CD4-positive, alpha-beta memory T cell (primary cell): ENCODE data around the gene RASSF1. TPM values are rescaled to one million over a fixed set of nuclear protein-coding genes. Genes with fewer than 3 reads are reported as not detected.
A peak's percentile ranks its signal among the peaks of the same experiment; 100 is the strongest.

Experiments
- CTCF ChIA-PET: fragments of 350-600 bp; sonication (Branson Sonifier 250); formaldehyde crosslinking; loops from one replicate; lab custom pipeline; 2021; ENCODE audit warnings: inconsistent platforms; ENCODE audit not compliant: partially characterized antibody; lab: Charles Lee
- POLR2A ChIA-PET: fragments of 350-600 bp; sonication (Branson Sonifier 250); formaldehyde crosslinking; loops from one replicate; lab custom pipeline; 2021; ENCODE audit not compliant: partially characterized antibody; lab: Charles Lee
- DNase-seq, 5 donors: peaks; one replicate each; pipeline versions ENCODE4 v3.0.0 to v3.0.0-alpha.2; 2020 to 2022; ENCODE audit warnings: mixed read lengths in 1 of 5
- H3K27ac ChIP-seq: one replicate; pipeline ENCODE4 v1.7.0; 2013; ENCODE audit warnings: low read depth, low read length
- H3K27me3 ChIP-seq: 2 replicates; pipeline ENCODE4 v1.7.0; 2013; ENCODE audit warnings: mild to moderate bottlenecking, low read length, moderate library complexity; ENCODE audit not compliant: insufficient read depth
- H3K36me3 ChIP-seq: 2 replicates; pipeline ENCODE4 v1.7.0; 2013; ENCODE audit warnings: mild to moderate bottlenecking, low read length, moderate library complexity; ENCODE audit not compliant: insufficient read depth
- H3K4me1 ChIP-seq: 2 replicates; pipeline ENCODE4 v1.7.0; 2013; ENCODE audit warnings: mild to moderate bottlenecking, low read length, moderate library complexity; ENCODE audit not compliant: insufficient read depth
- H3K4me3 ChIP-seq, 2 donors: one replicate each; pipeline ENCODE4 v1.7.0; 2013; ENCODE audit warnings: low read length in 2 of 2, mild to moderate bottlenecking in 1 of 2
- H3K9me3 ChIP-seq, 2 donors: one replicate each; pipeline ENCODE4 v1.7.0; 2013; ENCODE audit warnings: low read length in 2 of 2, control low read depth in 1 of 2; ENCODE audit not compliant: control insufficient read depth in 1 of 2
- H3K27ac Mint-ChIP-seq, 7 donors: one replicate each; pipeline ENCODE4 v1.8.0; 2020 to 2021; ENCODE audit warnings: mixed read lengths in 7 of 7, mild to moderate bottlenecking in 6 of 7, inconsistent platforms in 3 of 7, moderate library complexity in 3 of 7
- H3K27me3 Mint-ChIP-seq, 2 donors: one replicate each; pipeline ENCODE4 v1.8.0; 2020 to 2021; ENCODE audit warnings: mixed read lengths in 2 of 2
- H3K36me3 Mint-ChIP-seq, 2 donors: one replicate each; pipeline ENCODE4 v1.8.0; 2020 to 2021; ENCODE audit warnings: mixed read lengths in 2 of 2, inconsistent platforms in 1 of 2, mild to moderate bottlenecking in 1 of 2
- H3K4me1 Mint-ChIP-seq, 4 donors: one replicate each; pipeline ENCODE4 v1.8.0; 2020 to 2021; ENCODE audit warnings: mixed read lengths in 4 of 4, mild to moderate bottlenecking in 1 of 4
- H3K4me3 Mint-ChIP-seq, 8 donors: one replicate each; pipeline ENCODE4 v1.8.0; 2020 to 2021; ENCODE audit warnings: mixed read lengths in 8 of 8, mild to moderate bottlenecking in 7 of 8, moderate library complexity in 6 of 8, inconsistent platforms in 3 of 8
- H3K9me3 Mint-ChIP-seq, 8 donors: one replicate each; pipeline ENCODE4 v1.8.0; 2020 to 2021; ENCODE audit warnings: mixed read lengths in 8 of 8, mild to moderate bottlenecking in 5 of 8, inconsistent platforms in 3 of 8, moderate library complexity in 1 of 8
- intact Hi-C: fragments of 100-400 bp; cut with micrococcal nuclease; formaldehyde crosslinking; loops from one replicate; pipeline ENCODE4 v1.15.1; 2023
- polyA plus RNA-seq, 2 donors: library from polyadenylated mRNA; unstranded; fragments of 300-500 nt; fragmentation: Illumina TruSeq; gene quantifications; one replicate each; pipeline ENCODE4 v1.2.3, GENCODE V29; 2021
- total RNA-seq, 2 experiments: library from RNA; stranded (reverse); gene quantifications; one replicate each; pipeline ENCODE4 v1.2.3, GENCODE V29; 2021

The RASSF1 gene
- total and polyA plus RNA-seq, 4 experiments from 2014 or later: 37.5 to 86.9 (median 72.1) TPM

DNA sequence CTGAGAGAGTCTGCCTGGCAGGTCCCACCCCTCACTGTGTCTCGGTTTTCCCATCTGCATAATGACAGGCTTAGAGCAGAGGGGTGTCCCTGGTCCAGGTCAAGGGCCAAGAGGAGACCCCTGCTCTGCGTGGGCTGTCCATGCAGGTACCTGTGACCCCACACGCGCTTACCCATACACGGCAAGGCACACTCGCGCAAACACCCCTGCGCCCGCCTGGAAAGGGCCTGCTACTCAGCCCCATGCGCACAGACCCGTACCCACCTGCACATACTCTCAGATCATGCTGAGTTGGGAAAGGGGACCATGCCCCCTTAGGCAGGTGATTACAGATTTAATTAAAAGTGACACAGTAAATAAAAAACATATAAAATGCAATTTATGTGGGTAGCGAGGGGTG, 42.1 kb upstream of the RASSF1 start:
- no peaks in the 10 kb centered on the region for H3K9me3 ChIP-seq
- no peaks in the 10 kb centered on the region for H3K27me3 Mint-ChIP-seq
- H3K36me3 Mint-ChIP-seq: no peaks in the 10 kb centered on the region
- H3K4me3 ChIP-seq: no peak overlapping the region
- no peak for DNase-seq
- no peak overlapping the region for H3K27ac ChIP-seq
- H3K36me3 ChIP-seq: no peaks in the 10 kb centered on the region
- no peaks in the 10 kb centered on the region for H3K27me3 ChIP-seq
- H3K4me1 Mint-ChIP-seq: no peaks in the 10 kb centered on the region
- H3K9me3 Mint-ChIP-seq: no peaks in the 10 kb centered on the region
- ChIA-PET CTCF (no interaction called here), POLR2A (no interaction called here)
- H3K27ac Mint-ChIP-seq: no peak overlapping the region
- no peaks in the 10 kb centered on the region for H3K4me1 ChIP-seq
- no peak overlapping the region for H3K4me3 Mint-ChIP-seq
- intact Hi-C loops: no loop called here

DNA sequence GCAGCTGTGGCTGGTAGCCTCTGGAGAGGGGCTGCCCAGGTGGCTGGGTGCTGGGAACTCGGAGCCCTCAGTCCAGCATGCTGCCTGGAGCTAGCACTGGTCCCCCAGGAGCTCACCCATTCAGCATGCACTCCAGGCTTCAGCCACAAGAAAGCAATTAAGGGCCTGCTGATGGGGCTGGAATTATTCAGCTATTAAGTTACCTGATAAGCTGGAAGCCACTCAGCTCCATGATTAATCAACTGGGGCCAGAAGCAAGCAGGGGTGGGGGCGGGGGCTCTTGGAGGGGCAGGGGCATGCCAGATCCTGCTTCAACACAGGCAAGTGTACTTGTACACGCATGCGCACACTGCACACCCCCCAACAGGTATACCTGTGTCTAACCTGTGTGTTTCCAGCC, 40.7 kb upstream of the RASSF1 start:
- no peaks in the 10 kb centered on the region for H3K27me3 Mint-ChIP-seq
- Histone ChIP-seq H3K27ac (no peak overlapping the region), H3K27me3 (no peaks in the 10 kb centered on the region), H3K4me1 (no peaks in the 10 kb centered on the region), H3K9me3 (no peaks in the 10 kb centered on the region), H3K36me3 (no peaks in the 10 kb centered on the region), H3K4me3 (no peak overlapping the region)
- no peaks in the 10 kb centered on the region for H3K36me3 Mint-ChIP-seq
- no peaks in the 10 kb centered on the region for H3K4me1 Mint-ChIP-seq
- POLR2A ChIA-PET: interaction anchor here (0.7 kb wide), 1 partner anchor 689 kb away, joined by 3 read pairs; no protein-coding TSS in a partner anchor
- CTCF ChIA-PET: no interaction called here
- DNase-seq: no peak
- H3K9me3 Mint-ChIP-seq: no peaks in the 10 kb centered on the region
- no peak overlapping the region for H3K4me3 Mint-ChIP-seq
- H3K27ac Mint-ChIP-seq: peak overlapping the region in 1 of 7 donors; percentile 50
- intact Hi-C loops: no loop called here

DNA sequence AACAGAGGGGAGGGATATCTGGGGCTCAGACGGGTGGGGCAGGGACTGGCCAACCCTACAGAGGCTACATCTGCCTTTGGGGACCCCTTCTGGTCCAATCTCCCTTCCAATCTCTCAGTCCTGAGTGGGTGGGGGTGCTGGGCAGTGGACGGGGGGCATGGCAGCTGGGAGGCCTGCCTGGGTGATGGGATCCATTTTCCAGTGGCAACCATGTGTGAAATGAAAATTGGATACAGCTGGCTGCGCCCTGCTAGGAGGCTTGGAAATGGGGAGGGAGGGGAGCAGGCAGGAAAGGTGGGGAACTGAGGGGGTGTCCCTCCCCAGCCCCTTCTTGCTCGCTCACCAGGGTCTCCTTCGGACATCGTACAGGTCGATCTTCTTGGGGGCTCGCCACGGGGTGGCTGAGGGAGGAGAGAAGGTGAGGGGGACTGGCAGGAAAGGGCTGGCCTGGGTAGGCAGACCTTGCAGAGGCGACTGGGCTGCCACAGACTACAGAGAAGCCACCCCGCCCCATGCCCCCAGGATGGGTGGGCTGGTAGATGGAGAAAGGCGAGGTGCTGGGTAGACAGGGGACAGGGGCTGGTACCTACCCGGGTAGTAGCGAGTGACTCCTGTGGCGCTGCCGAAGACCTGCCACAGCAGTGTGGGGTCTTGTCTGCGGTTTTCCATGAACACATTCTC, 39.9 kb upstream of the RASSF1 start:
- Histone ChIP-seq H3K27me3 (no peaks in the 10 kb centered on the region), H3K4me1 (no peaks in the 10 kb centered on the region), H3K9me3 (no peaks in the 10 kb centered on the region), H3K27ac (no peak overlapping the region), H3K36me3 (no peaks in the 10 kb centered on the region), H3K4me3 (no peak overlapping the region)
- no peak overlapping the region for H3K4me3 Mint-ChIP-seq
- no peak for DNase-seq
- no peak overlapping the region for H3K27ac Mint-ChIP-seq
- POLR2A ChIA-PET: no interaction called here
- H3K36me3 Mint-ChIP-seq: no peaks in the 10 kb centered on the region
- intact Hi-C loops: no loop called here
- H3K27me3 Mint-ChIP-seq: no peaks in the 10 kb centered on the region
- no peaks in the 10 kb centered on the region for H3K9me3 Mint-ChIP-seq
- H3K4me1 Mint-ChIP-seq: no peaks in the 10 kb centered on the region
- CTCF ChIA-PET: no interaction called here

DNA sequence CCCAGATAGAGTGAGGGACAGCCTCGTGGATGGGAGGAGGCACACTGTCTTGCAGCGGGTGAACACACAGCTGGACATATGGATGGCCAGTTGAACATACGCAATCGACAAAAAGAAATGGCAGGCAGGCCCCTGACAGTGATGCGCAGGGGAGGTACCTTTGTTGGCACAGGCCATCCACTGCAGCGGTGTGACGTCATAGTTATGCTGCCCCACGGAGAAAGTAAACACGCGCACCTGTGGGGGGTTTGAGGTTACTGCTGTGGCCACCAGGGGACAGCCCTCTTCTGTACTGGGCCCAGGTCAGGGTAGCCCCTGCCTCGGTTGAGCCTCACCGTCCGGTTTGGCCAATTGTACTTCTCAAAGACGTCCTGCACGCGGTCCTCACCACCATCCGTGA, 38.1 kb upstream of the RASSF1 start:
- H3K27ac Mint-ChIP-seq: no peak overlapping the region
- H3K4me1 Mint-ChIP-seq: no peaks in the 10 kb centered on the region
- Histone ChIP-seq H3K4me3 (no peak overlapping the region), H3K36me3 (no peaks in the 10 kb centered on the region), H3K27me3 (no peaks in the 10 kb centered on the region), H3K4me1 (no peaks in the 10 kb centered on the region), H3K27ac (no peak overlapping the region), H3K9me3 (no peaks in the 10 kb centered on the region)
- H3K4me3 Mint-ChIP-seq: no peak overlapping the region
- H3K27me3 Mint-ChIP-seq: no peaks in the 10 kb centered on the region
- no peaks in the 10 kb centered on the region for H3K36me3 Mint-ChIP-seq
- ChIA-PET POLR2A (no interaction called here), CTCF (no interaction called here)
- no peaks in the 10 kb centered on the region for H3K9me3 Mint-ChIP-seq
- intact Hi-C loops: no loop called here
- DNase-seq: no peak

DNA sequence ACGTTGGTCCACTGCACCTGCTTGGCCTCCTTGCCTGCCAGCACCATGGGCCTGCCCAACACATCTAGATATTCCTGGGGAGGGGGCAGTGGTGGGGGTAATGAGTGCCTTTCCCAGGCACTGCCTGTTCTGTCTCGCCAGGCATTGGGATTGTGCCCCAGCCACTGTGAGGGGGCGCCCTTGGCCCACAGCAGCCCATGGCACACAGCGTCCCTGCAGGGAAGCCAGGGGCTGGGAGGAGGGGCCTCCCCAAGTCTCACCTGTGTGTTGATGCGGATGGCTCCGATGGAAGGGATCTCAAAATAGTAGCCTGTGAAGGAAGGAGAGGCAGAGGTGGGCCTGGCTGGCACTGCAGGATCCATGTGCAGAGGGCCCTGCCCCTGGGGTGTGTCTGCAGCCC, 37.4 kb upstream of the RASSF1 start:
- Mint-ChIP-seq H3K36me3 (no peaks in the 10 kb centered on the region), H3K4me3 (no peak overlapping the region), H3K27ac (no peak overlapping the region), H3K4me1 (peaks cover 0 to 2% (median under 1%) of the 10 kb centered on the region in 4 donors), H3K27me3 (no peaks in the 10 kb centered on the region), H3K9me3 (no peaks in the 10 kb centered on the region)
- intact Hi-C loops: no loop called here
- DNase-seq: no peak
- H3K4me1 ChIP-seq: no peaks in the 10 kb centered on the region
- CTCF ChIA-PET: no interaction called here
- no peaks in the 10 kb centered on the region for H3K27me3 ChIP-seq
- H3K4me3 ChIP-seq: no peak overlapping the region
- H3K9me3 ChIP-seq: no peaks in the 10 kb centered on the region
- no peaks in the 10 kb centered on the region for H3K36me3 ChIP-seq
- POLR2A ChIA-PET: no interaction called here
- no peak overlapping the region for H3K27ac ChIP-seq

DNA sequence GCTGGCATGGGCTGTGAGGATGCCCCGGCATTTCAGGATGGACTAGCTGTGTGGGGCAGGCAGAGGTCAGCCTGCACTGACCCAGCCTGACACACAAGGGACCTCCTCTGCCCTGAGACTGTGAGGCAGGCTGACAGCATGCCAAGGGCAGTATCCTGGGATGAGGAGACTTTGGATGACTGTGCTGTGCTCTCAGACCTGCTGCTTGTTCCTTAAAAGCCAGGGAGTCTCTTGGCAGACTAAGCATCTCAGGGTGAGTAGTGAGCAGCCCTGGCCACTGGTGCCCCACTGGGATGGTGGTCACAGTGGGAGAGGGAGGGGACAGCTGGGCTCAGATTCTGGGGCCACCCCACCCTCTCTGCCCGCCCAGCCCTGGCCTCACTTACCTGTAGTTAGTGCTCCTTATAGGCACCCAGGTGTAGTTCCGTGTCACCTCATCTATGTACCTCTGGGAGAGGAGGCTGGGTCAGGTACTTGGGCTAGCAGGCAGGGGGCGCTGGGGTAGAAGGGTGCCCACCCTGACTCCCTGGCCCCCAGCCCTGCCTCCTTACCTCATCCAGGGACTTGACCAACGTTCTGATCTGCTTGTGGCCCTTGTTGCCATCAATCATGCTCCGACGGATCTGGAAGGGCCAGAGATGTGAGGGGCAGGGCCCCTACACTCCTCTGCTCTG, 34.8 kb upstream of the RASSF1 start:
- no peaks in the 10 kb centered on the region for H3K27me3 Mint-ChIP-seq
- DNase-seq: no peak
- intact Hi-C loops: no loop called here
- peaks cover 0 to 2% (median under 1%) of the 10 kb centered on the region in 4 donors for H3K4me1 Mint-ChIP-seq
- Histone ChIP-seq H3K4me3 (no peak overlapping the region), H3K9me3 (no peaks in the 10 kb centered on the region), H3K4me1 (no peaks in the 10 kb centered on the region), H3K27me3 (no peaks in the 10 kb centered on the region), H3K27ac (no peak overlapping the region), H3K36me3 (no peaks in the 10 kb centered on the region)
- CTCF ChIA-PET: no interaction called here
- H3K4me3 Mint-ChIP-seq: no peak overlapping the region
- no peaks in the 10 kb centered on the region for H3K9me3 Mint-ChIP-seq
- POLR2A ChIA-PET: no interaction called here
- H3K36me3 Mint-ChIP-seq: no peaks in the 10 kb centered on the region
- H3K27ac Mint-ChIP-seq: no peak overlapping the region

DNA sequence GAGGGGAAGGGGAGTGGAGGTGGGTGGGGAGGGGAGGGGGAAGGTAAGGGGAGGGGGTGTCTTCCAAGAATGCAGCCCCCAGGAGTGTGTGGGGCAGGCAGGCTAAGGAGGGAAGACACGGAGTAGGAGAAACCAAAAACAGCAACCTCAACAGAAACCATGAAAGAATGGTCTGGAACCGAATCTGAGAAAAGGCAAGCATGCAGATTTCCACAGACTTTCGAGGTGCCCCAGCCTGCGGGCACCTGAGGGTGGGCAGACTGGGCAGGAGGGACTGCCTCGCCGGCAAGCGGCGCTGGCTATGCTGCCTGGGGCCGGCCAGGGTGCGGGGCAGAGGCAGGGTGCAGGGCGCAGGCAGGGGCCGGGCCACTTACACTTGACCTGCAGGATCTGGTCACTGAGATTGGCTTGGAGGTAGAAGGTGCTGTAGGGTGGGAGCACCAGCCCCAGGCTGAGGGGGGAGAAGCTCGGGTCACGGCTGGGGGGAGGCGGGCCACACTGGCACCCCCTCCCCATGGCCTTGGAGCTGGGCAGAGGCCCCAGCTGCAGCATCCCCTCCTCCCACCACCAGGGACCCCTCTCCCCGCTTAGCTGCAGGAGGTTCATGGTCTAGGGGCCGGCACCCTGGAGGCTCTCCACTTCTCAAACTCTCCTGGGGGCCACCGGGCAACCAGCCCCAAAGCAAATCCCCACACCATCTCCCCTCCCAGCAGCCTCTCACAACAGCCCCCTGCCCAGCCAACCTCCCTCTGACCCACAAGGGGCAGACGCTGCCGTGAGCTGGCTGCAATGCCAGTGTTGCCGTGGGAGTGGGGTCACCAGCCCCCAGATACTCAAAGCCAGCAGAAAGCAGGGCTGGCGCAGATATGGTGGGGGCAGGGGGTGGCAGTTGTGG, 34.0 kb upstream of the RASSF1 start:
- H3K27ac ChIP-seq: no peak overlapping the region
- Mint-ChIP-seq H3K4me3 (no peak overlapping the region), H3K9me3 (no peaks in the 10 kb centered on the region), H3K27me3 (no peaks in the 10 kb centered on the region), H3K27ac (no peak overlapping the region), H3K36me3 (no peaks in the 10 kb centered on the region), H3K4me1 (peaks cover 0 to 2% (median under 1%) of the 10 kb centered on the region in 4 donors)
- POLR2A ChIA-PET: no interaction called here
- intact Hi-C loops: no loop called here
- H3K4me1 ChIP-seq: no peaks in the 10 kb centered on the region
- no peak overlapping the region for H3K4me3 ChIP-seq
- no peaks in the 10 kb centered on the region for H3K9me3 ChIP-seq
- H3K27me3 ChIP-seq: no peaks in the 10 kb centered on the region
- no peak for DNase-seq
- no peaks in the 10 kb centered on the region for H3K36me3 ChIP-seq
- CTCF ChIA-PET: no interaction called here
